UCSD-AML1 (cell line): ENCODE measurements around the gene TXK.

Experiments used
- DNase-seq: peaks from one replicate; lab custom pipeline; 2025; ENCODE audit not compliant: unreplicated experiment; lab: John Stamatoyannopoulos, UW

Gene TXK

DNA sequence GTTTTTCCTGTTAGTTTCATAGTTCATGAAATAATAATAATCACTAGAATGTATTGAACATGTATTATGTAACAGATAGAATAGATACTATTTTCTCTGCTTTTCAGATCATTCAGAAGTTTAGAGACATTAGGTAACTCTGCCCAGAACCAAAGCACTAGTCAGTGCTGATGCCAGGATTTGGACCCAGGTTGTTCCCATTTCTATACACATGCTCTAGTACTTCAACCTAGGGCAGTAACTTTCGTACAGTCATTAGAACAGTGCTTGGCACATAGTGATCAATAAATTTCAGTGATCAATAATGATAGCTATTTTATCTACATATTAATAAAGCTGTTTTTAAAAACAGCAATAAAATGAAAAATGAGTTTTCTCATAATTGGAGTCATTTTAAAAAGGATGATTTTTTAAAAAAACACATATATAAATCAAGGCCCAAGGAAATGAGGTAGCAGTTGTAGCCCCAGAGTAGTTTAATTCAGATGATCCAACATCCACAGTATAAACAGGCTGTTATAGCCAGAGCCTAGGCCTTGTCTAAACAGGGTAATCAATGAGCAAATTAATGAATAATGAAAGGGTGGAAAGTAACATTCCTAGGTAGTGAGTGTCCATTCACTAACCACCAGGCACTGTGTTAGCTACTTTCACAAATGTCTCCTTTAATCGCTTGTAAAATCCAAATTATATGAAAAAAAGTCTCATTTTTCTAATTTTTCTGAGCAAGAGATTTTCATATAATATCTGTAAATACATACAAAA lies 25.6 kb downstream of the TXK start:
- DNase-seq = no peak

- no peak for DNase-seq
These were observed 28.8 kb downstream of the TXK start for GRCh38 chr4:48105230-48105629.

DNA sequence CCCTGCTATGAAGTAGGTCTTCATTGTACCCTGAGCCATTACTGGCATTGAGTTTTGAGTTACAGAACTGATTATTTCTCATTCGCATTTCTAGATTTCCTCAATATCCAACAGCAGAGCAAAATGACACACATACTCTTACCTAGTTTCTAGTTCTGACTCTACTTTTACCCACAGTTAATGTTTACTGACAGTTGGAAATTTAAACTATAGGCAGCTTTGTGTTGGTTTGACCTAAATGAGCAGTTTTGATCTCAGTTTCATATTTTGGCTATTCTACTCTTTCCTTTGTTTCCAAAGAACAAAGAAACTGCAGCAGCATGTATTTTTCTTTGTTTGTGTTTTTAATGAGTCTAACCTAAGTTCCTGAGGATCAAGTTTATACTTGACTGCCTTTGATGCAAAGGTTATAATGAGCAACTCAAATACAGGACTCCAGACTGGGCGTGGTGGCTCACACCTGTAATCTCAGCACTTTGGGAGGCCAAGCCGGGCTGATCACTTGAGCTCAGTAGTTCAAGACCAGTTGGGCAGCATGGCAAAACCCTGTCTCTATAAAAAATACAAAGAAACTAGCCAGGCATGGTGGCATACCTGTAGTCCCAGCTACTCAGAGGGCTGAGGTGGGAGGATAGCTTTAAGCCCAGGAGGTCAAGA lies 30.4 kb downstream of the TXK start:
- DNase-seq = no peak

GRCh38 chr4:48102303-48102702 lies 31.7 kb downstream of the TXK start:
- no peak for DNase-seq

GRCh38 chr4:48100256-48100655 lies 33.8 kb downstream of the TXK start:
- DNase-seq = no peak

GRCh38 chr4:48095441-48095840 lies 38.6 kb downstream of the TXK start:
- no peak for DNase-seq

- no peak for DNase-seq
These were observed 40.0 kb downstream of the TXK start for GRCh38 chr4:48093991-48094416.

GRCh38 chr4:48090621-48091020 lies 43.4 kb downstream of the TXK start:
- no peak for DNase-seq

DNA sequence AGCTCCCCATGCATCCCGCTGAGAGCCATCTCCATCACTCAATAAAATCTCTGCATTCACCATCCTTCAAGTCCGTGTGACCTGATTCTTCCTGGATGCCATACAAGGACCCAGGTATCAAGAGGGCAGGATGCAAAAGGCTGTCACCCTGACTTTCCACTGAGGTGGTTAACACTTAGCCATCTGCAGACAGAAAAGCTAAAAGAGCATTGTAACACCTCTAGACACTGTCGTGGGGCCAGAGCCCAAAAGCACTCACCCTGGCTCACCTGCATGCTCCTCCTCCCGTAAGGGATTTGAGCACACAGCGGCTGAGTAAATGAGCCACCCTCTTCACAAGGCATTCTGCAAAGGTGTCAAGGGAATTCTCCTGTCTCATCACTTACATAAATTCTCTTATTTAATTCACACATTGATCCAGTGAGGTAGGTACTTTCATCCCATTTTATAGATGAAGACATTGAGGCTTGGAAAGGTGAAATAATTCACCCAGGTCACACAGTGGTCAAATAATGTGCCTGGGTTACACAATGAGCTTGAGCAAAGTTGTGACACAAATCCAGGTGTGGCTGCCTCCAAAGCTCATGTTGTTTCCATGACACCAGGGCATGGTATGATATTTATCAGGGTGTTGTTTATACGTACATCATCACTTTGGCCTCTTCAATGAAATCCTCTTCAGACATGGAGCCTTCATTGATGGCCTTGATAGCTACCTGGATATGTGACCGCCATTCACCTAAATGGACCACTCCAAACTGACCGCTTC lies 48.0 kb downstream of the TXK start:
- no peak for DNase-seq

GRCh38 chr4:48082956-48083355 lies 51.1 kb downstream of the TXK start:
- DNase-seq = no peak

GRCh38 chr4:48081196-48081595 lies 52.9 kb downstream of the TXK start:
- no peak for DNase-seq

GRCh38 chr4:48079972-48080391 lies 54.1 kb downstream of the TXK start:
- no peak for DNase-seq

- DNase-seq = no peak
These were observed 55.0 kb downstream of the TXK start for GRCh38 chr4:48078862-48079655.

- no peak for DNase-seq
These were observed 55.6 kb downstream of the TXK start for GRCh38 chr4:48078425-48078824.

GRCh38 chr4:48074657-48075056 lies 59.4 kb downstream of the TXK start:
- no peak for DNase-seq

- DNase-seq = no peak
These were observed 60.4 kb downstream of the TXK start for GRCh38 chr4:48073567-48074103.

GRCh38 chr4:48071191-48071590 lies 62.9 kb downstream of the TXK start:
- no peak for DNase-seq

GRCh38 chr4:48069026-48069425 lies 65.0 kb downstream of the TXK start:
- no peak for DNase-seq

GRCh38 chr4:48068182-48068581 lies 65.9 kb downstream of the TXK start:
- DNase-seq = no peak

DNA sequence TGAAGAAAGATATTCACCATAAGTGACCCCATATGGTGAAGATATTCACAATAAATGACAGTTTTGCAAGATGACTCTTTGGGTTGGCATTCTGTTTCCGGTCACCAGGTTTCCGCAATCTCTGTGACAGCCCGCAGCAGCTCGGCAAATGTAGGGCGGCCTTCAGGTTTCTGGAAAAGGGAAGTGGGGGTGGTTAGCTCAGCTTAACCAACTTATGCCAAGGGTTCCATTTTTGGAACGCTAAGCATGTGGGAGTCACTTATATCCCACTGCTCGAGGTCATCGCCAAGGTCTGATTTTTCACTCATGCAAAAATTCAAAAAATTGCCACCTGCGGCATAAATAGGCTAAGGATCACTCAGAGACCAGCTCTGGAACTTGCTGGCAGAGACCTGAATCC lies 66.5 kb downstream of the TXK start:
- no peak for DNase-seq

DNA sequence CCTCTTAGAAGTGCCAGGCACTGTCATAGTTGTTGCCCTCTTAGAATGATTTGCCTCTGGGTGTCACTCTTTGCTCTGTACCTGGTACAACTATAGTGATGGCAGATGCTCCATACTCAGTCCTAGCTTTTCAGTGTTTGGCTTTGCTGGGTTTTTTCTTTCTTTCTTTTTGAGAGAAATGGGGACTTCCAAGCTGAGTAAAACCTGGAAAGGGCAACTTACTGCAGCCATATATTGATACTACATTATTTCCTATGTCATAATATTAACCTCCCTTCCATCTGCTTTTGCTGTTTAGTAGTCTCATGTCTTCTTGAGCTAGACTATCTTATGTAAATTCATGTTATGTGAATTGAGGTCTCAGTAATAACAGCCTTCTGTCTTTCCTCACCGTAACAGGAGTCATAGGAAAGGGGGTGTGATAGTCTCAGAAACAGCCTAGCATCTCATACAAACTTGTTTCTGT lies 68.4 kb downstream of the TXK start:
- no peak for DNase-seq
